ENCODE data around the gene HDAC5. TPM values are rescaled to one million over a fixed set of nuclear protein-coding genes. Genes with fewer than 3 reads are reported as not detected.

Gene HDAC5
- total RNA-seq (2022; extraction: Qiagen RNA extraction; ENCODE audit: low read depth) = 14.6 to 18.7 TPM (median 15.7 TPM) in 5 replicates

GRCh38 chr17:44123356-44124117 is at the start of gene HDAC5:
Gene HDAC5 (minus strand): TSS chr17:44123641. CDS start chr17:44117515, 6,126 bp downstream.

DNA sequence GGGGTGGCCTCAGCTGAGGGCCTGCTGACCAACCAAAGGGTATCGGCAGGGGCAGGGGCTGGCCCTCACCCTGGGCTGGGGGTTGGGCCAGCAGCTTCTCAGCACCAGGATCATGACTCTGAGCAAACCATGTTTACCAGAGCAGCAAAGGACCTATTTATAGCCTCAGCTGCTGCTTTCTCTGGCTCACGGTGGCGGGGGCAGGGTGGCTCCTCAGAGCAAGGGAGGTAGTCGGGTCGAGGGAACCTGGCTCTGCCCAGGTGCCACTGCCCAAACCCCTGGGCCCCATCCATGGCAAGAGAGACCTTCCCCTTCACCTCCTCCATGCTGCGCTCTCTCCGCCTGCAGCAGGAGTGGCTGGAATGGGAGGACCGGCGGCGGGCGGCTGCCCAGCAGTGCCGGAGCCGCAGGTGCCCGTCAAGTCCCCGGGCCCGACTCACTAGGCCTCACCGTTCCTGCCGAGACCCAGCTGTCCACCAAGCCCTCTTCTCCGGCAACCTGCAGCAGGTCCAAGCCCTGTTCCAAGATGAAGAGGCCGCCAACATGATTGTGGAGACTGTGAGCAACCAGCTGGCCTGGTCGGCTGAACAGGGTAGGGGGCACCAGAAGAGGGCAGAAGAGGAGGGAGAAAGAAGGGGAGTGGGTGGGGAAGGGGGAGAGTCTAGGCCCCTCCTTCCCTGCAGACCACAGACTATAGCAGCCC is 47.2 kb upstream of the HDAC5 start, which contains the start of gene ASB16:
ASB16 (plus strand) TSS at position 206 of the 703 bp plus-strand sequence; CDS start at position 292, 86 bp downstream.

GRCh38 chr17:44070455-44071197 is 52.8 kb downstream of the HDAC5 start, which contains the start of gene G6PC3:
Gene G6PC3 (plus strand): TSS chr17:44070735. CDS start chr17:44070966, 231 bp downstream.

DNA sequence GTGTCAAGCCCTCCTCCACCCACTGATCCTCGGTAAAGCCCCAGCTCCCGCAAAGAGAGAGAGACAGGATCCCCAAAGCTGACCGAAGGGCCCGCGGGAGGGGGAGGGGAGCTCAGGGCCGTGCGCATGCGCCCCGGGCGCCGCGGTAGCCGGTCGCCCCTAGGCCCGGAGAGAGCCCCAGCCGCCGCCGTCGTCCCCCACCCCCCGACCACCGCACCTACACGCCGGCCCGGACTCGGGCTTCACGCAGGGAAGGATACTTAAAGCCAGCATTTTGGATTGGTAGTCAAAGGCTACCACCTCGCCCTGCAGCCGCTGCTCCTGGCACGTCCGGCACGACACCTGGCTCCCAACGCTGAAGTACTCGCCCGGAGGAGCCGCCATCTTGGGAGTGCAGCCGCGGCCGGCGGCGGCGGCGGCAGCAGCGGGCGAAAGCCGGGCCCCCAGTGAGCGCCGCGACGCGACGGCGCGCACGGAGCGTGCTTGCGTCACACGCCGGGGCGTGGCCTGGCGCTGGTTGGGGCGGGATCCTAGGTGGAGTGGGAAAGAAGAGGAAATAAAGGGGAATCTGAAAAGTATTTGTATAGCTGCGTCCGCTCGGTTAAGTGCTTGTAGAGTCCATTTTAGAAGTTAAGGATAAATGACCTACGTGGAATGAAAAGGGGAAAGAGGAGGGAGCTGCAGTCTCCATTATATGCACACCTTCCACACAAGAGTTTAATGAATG is 57.1 kb downstream of the HDAC5 start, which contains the start of gene LSM12:
LSM12 (minus strand) TSS at position 468 of the 727 bp plus-strand sequence; CDS start at position 384, 84 bp downstream.

Other genes starting within 250 kb of the HDAC5 start
- gene MPP2, start 216.1 kb downstream of the HDAC5 start, total RNA-seq (2022; extraction: Qiagen RNA extraction; ENCODE audit: low read depth) = 1.7 to 3.2 TPM (median 2.1 TPM) in 5 replicates
- gene PPY, start 181.2 kb downstream of the HDAC5 start, total RNA-seq (2022; extraction: Qiagen RNA extraction; ENCODE audit: low read depth) = not detected in 5 replicates
- gene PYY, start 169.7 kb downstream of the HDAC5 start, total RNA-seq (2022; extraction: Qiagen RNA extraction; ENCODE audit: low read depth) = 0.17 TPM in 1 of 5 replicates, not detected in the others
- 0.77 to 1.4 TPM (median 1.0 TPM) in 5 replicates for gene NAGS, start 119.0 kb downstream of the HDAC5 start, total RNA-seq (2022; extraction: Qiagen RNA extraction; ENCODE audit: low read depth)
- gene TMEM101, start 108.7 kb downstream of the HDAC5 start, total RNA-seq (2022; extraction: Qiagen RNA extraction; ENCODE audit: low read depth) = 27.4 to 33.5 TPM (median 29.9 TPM) in 5 replicates
- 55.9 to 60.9 TPM (median 57.6 TPM) in 5 replicates for gene LSM12, start 57.0 kb downstream of the HDAC5 start, total RNA-seq (2022; extraction: Qiagen RNA extraction; ENCODE audit: low read depth)
- gene G6PC3, start 52.9 kb downstream of the HDAC5 start, total RNA-seq (2022; extraction: Qiagen RNA extraction; ENCODE audit: low read depth) = 122 to 174 TPM (median 149 TPM) in 5 replicates
- 8.2 to 9.9 TPM (median 8.8 TPM) in 5 replicates for gene HROB, start 18.3 kb upstream of the HDAC5 start, total RNA-seq (2022; extraction: Qiagen RNA extraction; ENCODE audit: low read depth)
- 0.08 to 0.17 TPM (median 0.10 TPM) in 5 replicates for gene ASB16, start 47.1 kb upstream of the HDAC5 start, total RNA-seq (2022; extraction: Qiagen RNA extraction; ENCODE audit: low read depth)
- 37.3 to 45.0 TPM (median 43.9 TPM) in 5 replicates for gene TMUB2, start 63.3 kb upstream of the HDAC5 start, total RNA-seq (2022; extraction: Qiagen RNA extraction; ENCODE audit: low read depth)
- 56.7 to 69.2 TPM (median 64.8 TPM) in 5 replicates for gene ATXN7L3, start 76.2 kb upstream of the HDAC5 start, total RNA-seq (2022; extraction: Qiagen RNA extraction; ENCODE audit: low read depth)
- gene UBTF, start 96.0 kb upstream of the HDAC5 start, total RNA-seq (2022; extraction: Qiagen RNA extraction; ENCODE audit: low read depth) = 91.4 to 114 TPM (median 106 TPM) in 5 replicates
- gene SLC4A1, start 144.5 kb upstream of the HDAC5 start, total RNA-seq (2022; extraction: Qiagen RNA extraction; ENCODE audit: low read depth) = not detected in 5 replicates
- gene RUNDC3A, start 185.0 kb upstream of the HDAC5 start, total RNA-seq (2022; extraction: Qiagen RNA extraction; ENCODE audit: low read depth) = 0.18 to 0.71 TPM (median 0.69 TPM) in 5 replicates
- 163 to 221 TPM (median 189 TPM) in 5 replicates for gene SLC25A39, start 201.2 kb upstream of the HDAC5 start, total RNA-seq (2022; extraction: Qiagen RNA extraction; ENCODE audit: low read depth)
- 214 to 235 TPM (median 233 TPM) in 5 replicates for gene GRN, start 221.7 kb upstream of the HDAC5 start, total RNA-seq (2022; extraction: Qiagen RNA extraction; ENCODE audit: low read depth)
- 2.6 to 4.8 TPM (median 3.8 TPM) in 5 replicates for gene FAM171A2, start 240.2 kb upstream of the HDAC5 start, total RNA-seq (2022; extraction: Qiagen RNA extraction; ENCODE audit: low read depth)